Tibial artery (tissue), 4 donors: ENCODE measurements around the gene TMEM256.

Source experiments
- DNase-seq, 2 donors: peaks; one replicate each; pipeline ENCODE4 v3.0.0-alpha.2; 2019
- H3K27ac ChIP-seq, 2 donors: fragments of 200-600 bp; sonication (generic) in 1 of 2; 1 replicate in 1 of 2; 2 replicates in 1 of 2; pipeline ENCODE4 v1.5.1; 2018 to 2019; ENCODE audit warnings: mild to moderate bottlenecking in 1 of 2
- H3K27me3 ChIP-seq, 2 donors: fragments of 200-600 bp; sonication (generic) in 1 of 2; one replicate each; pipeline versions ENCODE4 v1.5.1 to v1.6.0; 2016 to 2019
- H3K36me3 ChIP-seq, 3 donors: fragments of 200-600 bp; sonication (generic) in 2 of 3; one replicate each; pipeline ENCODE4 v1.5.1; 2016 to 2019; ENCODE audit warnings: mild to moderate bottlenecking in 2 of 3
- H3K4me1 ChIP-seq, 4 donors: fragments of 200-600 bp; sonication (generic) in 2 of 4; 1 replicate in 3 of 4; 2 replicates in 1 of 4; pipeline ENCODE4 v1.5.1; 2016 to 2019
- H3K4me3 ChIP-seq, 2 donors: fragments of 200-600 bp; sonication (generic) in 1 of 2; 1 replicate in 1 of 2; 2 replicates in 1 of 2; pipeline ENCODE4 v1.5.1; 2018 to 2019; ENCODE audit warnings: mild to moderate bottlenecking in 2 of 2
- H3K9me3 ChIP-seq, 3 donors: fragments of 200-600 bp; sonication (generic) in 1 of 3; one replicate each; pipeline ENCODE4 v1.5.1; 2016 to 2019
- intact Hi-C: fragments of 100-400 bp; cut with DNase I; formaldehyde crosslinking; loops from one replicate; pipeline ENCODE4 v1.15.0; 2023; ENCODE audit warnings: low total_unique reads
- TF ChIP-seq, protein P1 (sequence below), 2 experiments: fragments of 200-600 bp in 1 of 2; fragments of 450-650 bp in 1 of 2; IDR thresholded peaks; one replicate each; pipeline ENCODE4 v1.5.1; 2017 to 2019; ENCODE audit warnings: antibody characterized with exemption in 2 of 2, mild to moderate bottlenecking in 1 of 2, moderate library complexity in 1 of 2

Gene TMEM256

DNA sequence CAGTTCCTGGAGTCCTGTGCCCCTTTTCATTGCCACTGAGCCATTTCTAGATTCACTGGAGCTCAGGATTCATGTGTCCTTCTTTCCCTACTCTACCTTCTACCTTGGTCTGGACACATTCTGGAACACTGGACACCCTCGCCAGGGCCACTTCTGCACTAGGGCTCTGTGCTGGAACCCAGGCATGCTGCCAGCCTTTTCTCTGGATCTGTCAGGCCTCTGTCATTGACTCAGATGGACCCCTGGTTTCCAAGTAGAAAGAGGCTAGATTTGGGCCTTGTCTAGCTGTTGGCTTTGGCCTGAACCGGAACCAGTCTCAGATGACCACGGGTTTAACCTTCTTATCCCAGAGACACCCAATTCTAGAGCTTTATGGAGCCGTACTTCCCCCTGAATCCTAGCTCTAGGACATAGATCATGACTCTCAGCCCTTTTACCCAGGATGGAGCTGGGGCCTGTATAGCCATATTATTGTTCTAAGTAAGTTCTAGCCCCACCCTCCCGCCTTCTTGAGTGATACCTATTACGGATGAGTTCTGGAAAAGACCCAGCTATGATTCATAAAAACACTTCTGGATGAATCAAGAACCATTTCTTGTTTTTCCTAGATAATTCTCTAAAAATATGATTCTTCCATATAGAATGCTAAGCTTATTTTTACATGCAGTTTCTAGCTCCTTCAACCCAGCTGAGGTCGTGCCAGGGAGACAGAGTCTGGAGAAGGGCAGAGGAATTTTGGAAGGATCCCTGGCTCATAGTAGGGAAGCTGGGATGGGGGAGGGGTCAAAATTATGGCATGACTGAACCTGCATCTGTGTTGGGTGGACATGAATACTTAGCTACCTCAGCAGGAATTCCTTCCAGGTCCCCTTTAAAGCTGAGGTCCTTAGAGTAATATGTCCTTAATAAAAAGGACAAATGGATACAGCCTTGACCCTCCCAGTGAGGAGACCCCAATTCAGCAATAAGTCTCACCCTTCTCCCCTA is 39.9 kb upstream of the TMEM256 start:
- TF ChIP-seq, protein P1, sequence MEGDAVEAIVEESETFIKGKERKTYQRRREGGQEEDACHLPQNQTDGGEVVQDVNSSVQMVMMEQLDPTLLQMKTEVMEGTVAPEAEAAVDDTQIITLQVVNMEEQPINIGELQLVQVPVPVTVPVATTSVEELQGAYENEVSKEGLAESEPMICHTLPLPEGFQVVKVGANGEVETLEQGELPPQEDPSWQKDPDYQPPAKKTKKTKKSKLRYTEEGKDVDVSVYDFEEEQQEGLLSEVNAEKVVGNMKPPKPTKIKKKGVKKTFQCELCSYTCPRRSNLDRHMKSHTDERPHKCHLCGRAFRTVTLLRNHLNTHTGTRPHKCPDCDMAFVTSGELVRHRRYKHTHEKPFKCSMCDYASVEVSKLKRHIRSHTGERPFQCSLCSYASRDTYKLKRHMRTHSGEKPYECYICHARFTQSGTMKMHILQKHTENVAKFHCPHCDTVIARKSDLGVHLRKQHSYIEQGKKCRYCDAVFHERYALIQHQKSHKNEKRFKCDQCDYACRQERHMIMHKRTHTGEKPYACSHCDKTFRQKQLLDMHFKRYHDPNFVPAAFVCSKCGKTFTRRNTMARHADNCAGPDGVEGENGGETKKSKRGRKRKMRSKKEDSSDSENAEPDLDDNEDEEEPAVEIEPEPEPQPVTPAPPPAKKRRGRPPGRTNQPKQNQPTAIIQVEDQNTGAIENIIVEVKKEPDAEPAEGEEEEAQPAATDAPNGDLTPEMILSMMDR (IDR thresholded peaks at IDR 0.05), result no peak
- intact Hi-C loops, result no loop called here
- DNase-seq, result no peak
- Histone ChIP-seq H3K27ac (no peak overlapping the region), H3K27me3 (peaks cover 5 to 60% of the 10 kb centered on the region in 2 donors), H3K9me3 (no peaks in the 10 kb centered on the region), H3K4me3 (no peak overlapping the region), H3K4me1 (peaks cover 5 to 49% (median 37%) of the 10 kb centered on the region in 4 donors), H3K36me3 (no peaks in the 10 kb centered on the region)

DNA sequence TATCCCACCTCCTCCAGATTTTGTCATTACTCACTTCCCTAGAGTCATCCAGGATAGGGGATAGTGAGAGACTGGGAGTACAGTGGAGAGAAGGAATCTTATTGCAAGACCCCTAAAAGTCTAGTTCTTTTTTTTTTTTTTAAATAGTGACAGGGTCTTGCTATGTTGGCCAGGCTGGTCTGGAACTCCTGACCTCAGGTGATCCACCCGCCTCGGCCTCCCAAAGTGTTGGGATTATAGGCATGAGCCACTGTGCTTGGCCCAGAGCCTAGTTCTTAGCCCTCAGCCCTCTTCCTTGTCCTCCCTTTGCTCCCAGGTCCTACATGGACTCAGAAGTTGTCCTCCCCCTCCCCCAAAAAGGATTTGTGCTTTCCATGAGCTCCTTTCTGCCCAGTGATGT is 38.2 kb upstream of the TMEM256 start:
- no peaks in the 10 kb centered on the region for H3K36me3 ChIP-seq
- no peak overlapping the region for H3K27ac ChIP-seq
- peaks cover 5 to 61% of the 10 kb centered on the region in 2 donors for H3K27me3 ChIP-seq
- TF ChIP-seq, protein P1 (IDR thresholded peaks at IDR 0.05), result no peak
- intact Hi-C loops, result no loop called here
- H3K4me1 ChIP-seq, result peaks cover 5 to 62% (median 47%) of the 10 kb centered on the region in 4 donors
- DNase-seq, result no peak
- no peaks in the 10 kb centered on the region for H3K9me3 ChIP-seq
- H3K4me3 ChIP-seq, result no peak overlapping the region

GRCh38 chr17:7441266-7441665 is 37.4 kb upstream of the TMEM256 start:
- H3K9me3 ChIP-seq, result no peaks in the 10 kb centered on the region
- intact Hi-C loops, result no loop called here
- DNase-seq, result no peak
- no peaks in the 10 kb centered on the region for H3K36me3 ChIP-seq
- TF ChIP-seq, protein P1 (IDR thresholded peaks at IDR 0.05), result no peak
- H3K27ac ChIP-seq, result no peak overlapping the region
- no peak overlapping the region for H3K4me3 ChIP-seq
- peaks cover 5 to 64% (median 52%) of the 10 kb centered on the region in 4 donors for H3K4me1 ChIP-seq
- peaks cover 5 to 53% of the 10 kb centered on the region in 2 donors for H3K27me3 ChIP-seq

- Histone ChIP-seq H3K27me3 (peaks cover 5 to 50% of the 10 kb centered on the region in 2 donors), H3K27ac (no peak overlapping the region), H3K4me1 (peaks cover 5 to 67% (median 55%) of the 10 kb centered on the region in 4 donors), H3K36me3 (no peaks in the 10 kb centered on the region), H3K9me3 (no peaks in the 10 kb centered on the region), H3K4me3 (peak overlapping the region in 1 of 2 donors; percentile 29)
- no peak for DNase-seq
- TF ChIP-seq, protein P1 (IDR thresholded peaks at IDR 0.05), result no peak
- intact Hi-C loops, result no loop called here
Measured at GRCh38 chr17:7440834-7441195, 36.9 kb upstream of the TMEM256 start.

DNA sequence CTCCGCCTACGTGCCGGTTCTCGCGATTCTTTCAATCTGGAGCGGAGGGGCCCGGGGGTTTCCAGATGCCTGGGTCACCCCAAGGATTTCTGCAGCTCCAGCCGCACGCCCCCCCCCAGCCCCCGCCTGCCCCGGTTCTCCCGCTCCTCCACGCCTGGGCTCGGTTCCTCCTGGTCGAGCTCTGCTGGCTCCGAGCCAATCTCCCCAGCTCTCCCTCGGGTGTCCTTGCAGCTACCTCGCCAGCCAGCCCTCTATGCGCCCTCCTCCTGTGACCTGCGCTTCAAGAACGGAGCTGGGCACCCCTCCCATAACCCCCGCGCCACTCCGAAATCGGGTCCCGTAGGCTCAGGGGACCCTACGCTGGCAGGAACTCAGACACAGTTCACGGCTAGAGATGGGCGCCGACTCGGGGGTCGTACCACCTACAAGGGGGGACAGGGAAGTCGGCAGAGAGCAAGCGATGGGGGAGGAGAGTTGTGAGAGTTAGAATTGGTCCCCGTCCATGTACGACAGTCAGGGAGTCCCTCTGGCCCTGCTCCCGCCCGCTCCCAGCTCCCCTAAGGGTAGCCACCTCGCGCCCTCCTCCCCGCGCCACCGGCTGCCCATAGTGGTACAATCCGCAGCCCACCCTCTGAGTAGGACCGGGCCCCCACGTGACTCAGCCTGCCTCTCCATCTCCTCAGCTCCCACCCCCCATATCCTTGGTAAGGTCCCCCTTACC is 36.4 kb upstream of the TMEM256 start:
- Histone ChIP-seq H3K9me3 (no peaks in the 10 kb centered on the region), H3K27me3 (peaks cover 5 to 45% of the 10 kb centered on the region in 2 donors), H3K4me3 (peak overlapping the region; percentile 3 to 29), H3K36me3 (no peaks in the 10 kb centered on the region), H3K4me1 (peaks cover 4 to 65% (median 54%) of the 10 kb centered on the region in 4 donors), H3K27ac (no peak overlapping the region)
- DNase-seq, result peak in 1 of 2 donors; percentile 55
- TF ChIP-seq, protein P1 (IDR thresholded peaks at IDR 0.05), result no peak
- intact Hi-C loops, result no loop called here
